22Rv1 (cell line): ENCODE results near the gene RPL39L.

ENCODE experiments used
- CTCF ChIP-seq: fragments of 450-650 bp; IDR thresholded peaks from 2 replicates; pipeline ENCODE4 v1.5.1; 2017; ENCODE audit warnings: mild to moderate bottlenecking
- ZFX ChIP-seq: fragments of 450-650 bp; IDR thresholded peaks from 2 replicates; pipeline ENCODE4 v1.6.1; 2017; ENCODE audit warnings: antibody characterized with exemption, borderline replicate concordance

DNA sequence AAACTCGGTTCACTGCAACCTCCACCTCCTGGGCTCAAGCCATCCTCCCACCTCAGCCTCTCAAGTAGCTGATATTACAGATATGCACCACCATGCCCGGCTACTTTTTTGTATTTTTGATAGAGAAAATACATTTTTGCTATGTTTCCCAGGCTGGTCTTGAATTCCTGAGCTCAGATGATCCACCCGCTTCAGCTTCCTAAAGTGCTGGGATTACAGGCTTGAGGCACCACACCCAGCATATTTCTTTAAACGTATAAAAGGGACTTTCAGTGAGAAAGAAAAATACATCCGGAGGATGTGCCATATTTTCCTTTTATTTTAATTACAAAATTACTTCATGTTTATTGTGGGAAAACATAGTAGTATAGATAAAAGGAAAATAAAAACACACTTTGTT lies 55.2 kb downstream of the RPL39L start:
- TF ChIP-seq CTCF (no peak), ZFX (no peak)
